Ammon's horn (tissue), 1 donor: ENCODE measurements around the gene HNRNPA3.
"Not testable (repeated sequence)": the region's sequence is repeated elsewhere in the genome, so short reads cannot be mapped to it uniquely, and the experiment has no call there.

Experiments used
- DNase-seq: peaks from one replicate; pipeline ENCODE4 v3.0.0-alpha.2; 2016; ENCODE audit warnings: low spot score

Gene HNRNPA3

GRCh38 chr2:177212106-177212890, at the start of gene HNRNPA3:
Gene HNRNPA3, plus strand, starts transcription at chr2:177212794. Its CDS starts 6 bp downstream, at chr2:177212800.
- peak; percentile 99 for DNase-seq

- DNase-seq = no peak
Observed at GRCh38 chr2:177164131-177164530, 48.5 kb upstream of the HNRNPA3 start.

- DNase-seq = peak; percentile 94
Observed at GRCh38 chr2:177164584-177165052, 48.0 kb upstream of the HNRNPA3 start.

GRCh38 chr2:177165061-177165583, 47.5 kb upstream of the HNRNPA3 start:
- peak; percentile 77 for DNase-seq

- DNase-seq = peak; percentile 35
Observed at GRCh38 chr2:177165721-177166711, 46.6 kb upstream of the HNRNPA3 start.

GRCh38 chr2:177169810-177170514, 42.6 kb upstream of the HNRNPA3 start:
- no peak for DNase-seq

GRCh38 chr2:177171418-177171865, 41.2 kb upstream of the HNRNPA3 start:
- DNase-seq = no peak

GRCh38 chr2:177172034-177172880, 40.3 kb upstream of the HNRNPA3 start:
- no peak for DNase-seq

- DNase-seq = no peak
Observed at GRCh38 chr2:177174486-177174885, 38.1 kb upstream of the HNRNPA3 start.

- no peak for DNase-seq
Observed at GRCh38 chr2:177175917-177176668, 36.5 kb upstream of the HNRNPA3 start.

- DNase-seq = no peak
Observed at GRCh38 chr2:177178797-177179196, 33.8 kb upstream of the HNRNPA3 start.

GRCh38 chr2:177179227-177179626, 33.4 kb upstream of the HNRNPA3 start:
- DNase-seq = no peak

GRCh38 chr2:177179671-177180070, 32.9 kb upstream of the HNRNPA3 start:
- not testable (repeated sequence) for DNase-seq

- DNase-seq = no peak
Observed at GRCh38 chr2:177180269-177181000, 32.2 kb upstream of the HNRNPA3 start.

- DNase-seq = no peak
Observed at GRCh38 chr2:177183860-177184259, 28.7 kb upstream of the HNRNPA3 start.

GRCh38 chr2:177184606-177185005, 28.0 kb upstream of the HNRNPA3 start:
- no peak for DNase-seq

GRCh38 chr2:177186038-177186437, 26.6 kb upstream of the HNRNPA3 start:
- DNase-seq = not testable (repeated sequence)

GRCh38 chr2:177187631-177188312, 24.8 kb upstream of the HNRNPA3 start:
- no peak for DNase-seq
